GM19043 (cell line): Measurements from ENCODE around the gene WIF1.

Experiments
- ATAC-seq: cut with Tn5 transposase; IDR thresholded peaks from one replicate; pipeline ENCODE4 v1.9.1; 2021; ENCODE audit warnings: low read depth; ENCODE audit not compliant: unreplicated experiment

WIF1 gene

GRCh38 chr12:65123435-65124063 lies 2.4 kb upstream of the WIF1 start:
- ATAC-seq, result no peak

- ATAC-seq, result no peak
These were observed 1.6 kb upstream of the WIF1 start for GRCh38 chr12:65122703-65123102.

GRCh38 chr12:65121956-65122469 lies 908 bp upstream of the WIF1 start:
- ATAC-seq, result no peak

- ATAC-seq, result no peak
These were observed 2.0 kb downstream of the WIF1 start for GRCh38 chr12:65119063-65119462.

GRCh38 chr12:65113621-65114035 lies 7.5 kb downstream of the WIF1 start:
- ATAC-seq, result no peak

GRCh38 chr12:65106948-65107347 lies 14.2 kb downstream of the WIF1 start:
- no peak for ATAC-seq

GRCh38 chr12:65100140-65100539 lies 21.0 kb downstream of the WIF1 start:
- ATAC-seq, result no peak

GRCh38 chr12:65099182-65099581 lies 21.9 kb downstream of the WIF1 start:
- no peak for ATAC-seq

GRCh38 chr12:65098364-65098763 lies 22.7 kb downstream of the WIF1 start:
- ATAC-seq, result no peak

GRCh38 chr12:65094722-65095121 lies 26.4 kb downstream of the WIF1 start:
- ATAC-seq, result no peak

- ATAC-seq, result no peak
These were observed 27.5 kb downstream of the WIF1 start for GRCh38 chr12:65093606-65094005.

- ATAC-seq, result no peak
These were observed 30.6 kb downstream of the WIF1 start for GRCh38 chr12:65090461-65090860.

GRCh38 chr12:65086236-65086635 lies 34.9 kb downstream of the WIF1 start:
- no peak for ATAC-seq

- no peak for ATAC-seq
These were observed 36.5 kb downstream of the WIF1 start for GRCh38 chr12:65084579-65084978.

- ATAC-seq, result no peak
These were observed 37.5 kb downstream of the WIF1 start for GRCh38 chr12:65083581-65083980.

- ATAC-seq, result no peak
These were observed 38.7 kb downstream of the WIF1 start for GRCh38 chr12:65082406-65082805.

- ATAC-seq, result no peak
These were observed 39.6 kb downstream of the WIF1 start for GRCh38 chr12:65081496-65081895.

- no peak for ATAC-seq
These were observed 46.2 kb downstream of the WIF1 start for GRCh38 chr12:65074932-65075331.

- ATAC-seq, result no peak
These were observed 51.8 kb downstream of the WIF1 start for GRCh38 chr12:65069336-65069735.

- ATAC-seq, result no peak
These were observed 53.7 kb downstream of the WIF1 start for GRCh38 chr12:65067383-65067782.

- no peak for ATAC-seq
These were observed 65.2 kb downstream of the WIF1 start for GRCh38 chr12:65055859-65056258.

- ATAC-seq, result no peak
These were observed 69.9 kb downstream of the WIF1 start for GRCh38 chr12:65051218-65051617.

GRCh38 chr12:65045269-65045668 lies 75.8 kb downstream of the WIF1 start:
- ATAC-seq, result no peak
